ENCODE measurements around the gene AWAT2.

- no peak for TF ChIP-seq EZH2 (IDR thresholded peaks at IDR 0.05; ENCODE audit: borderline replicate concordance, insufficient read depth, low read depth, low read length, poor library complexity, severe bottlenecking)
- TF ChIP-seq, protein P1, sequence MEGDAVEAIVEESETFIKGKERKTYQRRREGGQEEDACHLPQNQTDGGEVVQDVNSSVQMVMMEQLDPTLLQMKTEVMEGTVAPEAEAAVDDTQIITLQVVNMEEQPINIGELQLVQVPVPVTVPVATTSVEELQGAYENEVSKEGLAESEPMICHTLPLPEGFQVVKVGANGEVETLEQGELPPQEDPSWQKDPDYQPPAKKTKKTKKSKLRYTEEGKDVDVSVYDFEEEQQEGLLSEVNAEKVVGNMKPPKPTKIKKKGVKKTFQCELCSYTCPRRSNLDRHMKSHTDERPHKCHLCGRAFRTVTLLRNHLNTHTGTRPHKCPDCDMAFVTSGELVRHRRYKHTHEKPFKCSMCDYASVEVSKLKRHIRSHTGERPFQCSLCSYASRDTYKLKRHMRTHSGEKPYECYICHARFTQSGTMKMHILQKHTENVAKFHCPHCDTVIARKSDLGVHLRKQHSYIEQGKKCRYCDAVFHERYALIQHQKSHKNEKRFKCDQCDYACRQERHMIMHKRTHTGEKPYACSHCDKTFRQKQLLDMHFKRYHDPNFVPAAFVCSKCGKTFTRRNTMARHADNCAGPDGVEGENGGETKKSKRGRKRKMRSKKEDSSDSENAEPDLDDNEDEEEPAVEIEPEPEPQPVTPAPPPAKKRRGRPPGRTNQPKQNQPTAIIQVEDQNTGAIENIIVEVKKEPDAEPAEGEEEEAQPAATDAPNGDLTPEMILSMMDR (IDR thresholded peaks at IDR 0.05): no peak
Observed at GRCh38 chrX:70054391-70054790, 4.7 kb upstream of the AWAT2 start.
